Left lobe of liver (tissue), 2 donors: ENCODE results near the gene TTC21A. TPM values are rescaled to one million over a fixed set of nuclear protein-coding genes. Genes with fewer than 3 reads are reported as not detected.
A peak's percentile ranks its signal among the peaks of the same experiment; 100 is the strongest.

Source experiments
- ATAC-seq: fragments of 200-7000 bp; cut with Tn5 transposase; one replicate; pipeline ENCODE4 v1.9.1; 2020; ENCODE audit warnings: mild to moderate bottlenecking, moderate library complexity
- DNase-seq: peaks from one replicate; pipeline ENCODE4 v3.0.0-alpha.2; 2020; ENCODE audit warnings: low spot score
- total RNA-seq: library from RNA; stranded (reverse); gene quantifications from one replicate; pipeline ENCODE4 v1.2.1, GENCODE V29; 2021
- donor health status: DM: no; HTN: no; CAD: no; lungs with moderate emphysema.
- donor health status: DM: no; HTN: yes; CAD: no.

The TTC21A gene
- total RNA-seq, 1 donor from 2014 or later, result 2.3 TPM

GRCh38 chr3:39136533-39137434 lies 29.3 kb downstream of the TTC21A start:
- no peak for ATAC-seq
- DNase-seq, result no peak

GRCh38 chr3:39137435-39137936 lies 30.0 kb downstream of the TTC21A start:
- no peak for ATAC-seq
- no peak for DNase-seq

- DNase-seq (no peak), ATAC-seq (no peak)
Observed at GRCh38 chr3:39137991-39138803, 30.7 kb downstream of the TTC21A start.

- DNase-seq (no peak), ATAC-seq (no peak)
Observed at GRCh38 chr3:39138804-39139415, 31.4 kb downstream of the TTC21A start.

GRCh38 chr3:39139442-39139841 lies 32.0 kb downstream of the TTC21A start:
- no peak for DNase-seq
- no peak for ATAC-seq

GRCh38 chr3:39140341-39140971 lies 33.0 kb downstream of the TTC21A start:
- DNase-seq, result peak; percentile 26
- no peak for ATAC-seq

GRCh38 chr3:39141171-39141995 lies 33.9 kb downstream of the TTC21A start:
- ATAC-seq (peak; percentile 34), DNase-seq (peak; percentile 64)

GRCh38 chr3:39142067-39142466 lies 34.6 kb downstream of the TTC21A start:
- DNase-seq, result peak; percentile 48
- ATAC-seq, result peak; percentile 33

- ATAC-seq (no peak), DNase-seq (peak; percentile 44)
Observed at GRCh38 chr3:39143051-39143885, 35.8 kb downstream of the TTC21A start.

- DNase-seq (peak; percentile 46), ATAC-seq (no peak)
Observed at GRCh38 chr3:39144095-39144747, 36.7 kb downstream of the TTC21A start.

GRCh38 chr3:39144748-39145380 lies 37.4 kb downstream of the TTC21A start:
- ATAC-seq (no peak), DNase-seq (peak; percentile 43)

GRCh38 chr3:39146083-39146501 lies 38.6 kb downstream of the TTC21A start:
- DNase-seq (peak; percentile 77), ATAC-seq (peak; percentile 70)

- peak; percentile 63 for DNase-seq
- peak; percentile 1 for ATAC-seq
Observed at GRCh38 chr3:39146611-39147591, 39.4 kb downstream of the TTC21A start.

GRCh38 chr3:39147711-39148434 lies 40.4 kb downstream of the TTC21A start:
- DNase-seq, result peak; percentile 52
- ATAC-seq, result no peak

GRCh38 chr3:39148435-39149058 lies 41.1 kb downstream of the TTC21A start:
- ATAC-seq, result no peak
- no peak for DNase-seq
